Natural killer cell (primary cell): ENCODE results near the gene SLC25A13. TPM values are rescaled to one million over a fixed set of nuclear protein-coding genes. Genes with fewer than 3 reads are reported as not detected.

Source experiments
- ATAC-seq, 3 donors: fragments of 150-1000 bp in 2 of 3; fragments of 200-7000 bp in 1 of 3; cut with Tn5 transposase; 1 replicate in 1 of 3; 2 replicates in 2 of 3; pipeline ENCODE4 v1.10.0; 2021; ENCODE audit warnings: mild to moderate bottlenecking in 2 of 3, moderate library complexity in 2 of 3
- DNase-seq, 2 donors: peaks; one replicate each; pipeline versions ENCODE4 v3.0.0 to v3.0.0-alpha.2; 2013 to 2021; ENCODE audit warnings: mixed read lengths in 1 of 2
- H3K27ac ChIP-seq: one replicate; pipeline ENCODE4 v1.5.1; 2013; ENCODE audit warnings: mild to moderate bottlenecking, low read length
- H3K27me3 ChIP-seq: one replicate; pipeline ENCODE4 v1.6.1; 2013; ENCODE audit warnings: low read length; ENCODE audit not compliant: control insufficient read depth, insufficient read depth
- H3K36me3 ChIP-seq: one replicate; pipeline ENCODE4 v1.6.1; 2013; ENCODE audit warnings: low read length; ENCODE audit not compliant: control insufficient read depth, insufficient read depth
- H3K4me1 ChIP-seq: one replicate; pipeline ENCODE4 v1.6.1; 2013; ENCODE audit warnings: low read length; ENCODE audit not compliant: control insufficient read depth, insufficient read depth
- H3K4me3 ChIP-seq: one replicate; pipeline ENCODE4 v1.5.1; 2013; ENCODE audit warnings: low read length
- H3K9me3 ChIP-seq: one replicate; pipeline ENCODE4 v1.6.1; 2013; ENCODE audit warnings: low read length; ENCODE audit not compliant: control insufficient read depth, insufficient read depth
- H3K27ac Mint-ChIP-seq, 2 donors: one replicate each; pipeline ENCODE4 v1.8.0; 2022; ENCODE audit warnings: mild to moderate bottlenecking in 2 of 2, mixed read lengths in 2 of 2, moderate library complexity in 1 of 2
- H3K27me3 Mint-ChIP-seq, 2 donors: one replicate each; pipeline ENCODE4 v1.8.0; 2022; ENCODE audit warnings: low read depth in 2 of 2, mixed read lengths in 2 of 2
- H3K36me3 Mint-ChIP-seq: one replicate; pipeline ENCODE4 v1.8.0; 2022; ENCODE audit warnings: mixed read lengths
- H3K4me1 Mint-ChIP-seq, 2 donors: one replicate each; pipeline ENCODE4 v1.8.0; 2022; ENCODE audit warnings: mixed read lengths in 2 of 2
- H3K4me3 Mint-ChIP-seq: one replicate; pipeline ENCODE4 v1.8.0; 2022; ENCODE audit warnings: mild to moderate bottlenecking, moderate library complexity, mixed read lengths
- H3K9me3 Mint-ChIP-seq, 2 donors: one replicate each; pipeline ENCODE4 v1.8.0; 2022; ENCODE audit warnings: mixed read lengths in 2 of 2
- CTCF ChIP-seq: fragments of 200-600 bp; IDR thresholded peaks from one replicate; pipeline ENCODE4 v1.8.0; 2022; ENCODE audit warnings: antibody characterized with exemption
- WGBS: methylation state at CpG from one replicate; pipeline ENCODE4 v1.1.7; 2013; ENCODE audit warnings: missing lambda C conversion rate; ENCODE audit not compliant: insufficient coverage; 5-methylcytosine and 5-hydroxymethylcytosine counted together
- intact Hi-C: fragments of 100-400 bp; cut with micrococcal nuclease; formaldehyde crosslinking; loops from one replicate; pipeline ENCODE4 v1.14.2; 2022
- total RNA-seq, 4 donors: library from RNA; stranded (reverse); fragments of 120-200 nt in 1 of 4; gene quantifications; one replicate each; pipeline versions ENCODE4 v1.2.3 to v1.2.4, GENCODE V29; 2013 to 2022

The SLC25A13 gene
- total RNA-seq, 3 donors from 2014 or later (not counting 1 experiment from before 2014, with no cell fraction given), result 16.9 to 20.8 (median 20.5) TPM

- H3K27me3 Mint-ChIP-seq, result no peaks in the 10 kb centered on the region
- H3K4me1 ChIP-seq, result no peaks in the 10 kb centered on the region
- H3K9me3 ChIP-seq, result no peaks in the 10 kb centered on the region
- peaks cover 0 to 6% of the 10 kb centered on the region in 2 donors for H3K4me1 Mint-ChIP-seq
- H3K27me3 ChIP-seq, result no peaks in the 10 kb centered on the region
- no peaks in the 10 kb centered on the region for H3K36me3 Mint-ChIP-seq
- H3K27ac ChIP-seq, result no peak overlapping the region
- no peak overlapping the region for H3K4me3 ChIP-seq
- DNase-seq, result no peak
- H3K4me3 Mint-ChIP-seq, result no peak overlapping the region
- H3K36me3 ChIP-seq, result no peaks in the 10 kb centered on the region
- H3K27ac Mint-ChIP-seq, result no peak overlapping the region
- no peaks in the 10 kb centered on the region for H3K9me3 Mint-ChIP-seq
- 97% methylated on average over 3 of the region's 5 CpGs for WGBS
- ATAC-seq, result no peak
- no peak for TF ChIP-seq CTCF
- intact Hi-C loops, result no loop called here
Observed at GRCh38 chr7:96233528-96234154, 88.3 kb downstream of the SLC25A13 start.

GRCh38 chr7:96233084-96233483 is 88.8 kb downstream of the SLC25A13 start:
- H3K9me3 ChIP-seq, result no peaks in the 10 kb centered on the region
- H3K36me3 ChIP-seq, result no peaks in the 10 kb centered on the region
- H3K27ac Mint-ChIP-seq, result no peak overlapping the region
- H3K27me3 Mint-ChIP-seq, result no peaks in the 10 kb centered on the region
- no peak overlapping the region for H3K4me3 Mint-ChIP-seq
- no peaks in the 10 kb centered on the region for H3K27me3 ChIP-seq
- H3K9me3 Mint-ChIP-seq, result no peaks in the 10 kb centered on the region
- no peaks in the 10 kb centered on the region for H3K36me3 Mint-ChIP-seq
- H3K27ac ChIP-seq, result no peak overlapping the region
- H3K4me3 ChIP-seq, result no peak overlapping the region
- H3K4me1 ChIP-seq, result no peaks in the 10 kb centered on the region
- intact Hi-C loops, result no loop called here
- ATAC-seq (no peak), DNase-seq (no peak)
- peaks cover 0 to 6% of the 10 kb centered on the region in 2 donors for H3K4me1 Mint-ChIP-seq
- 87% methylated on average over 2 of the region's 3 CpGs for WGBS
- no peak for TF ChIP-seq CTCF

- Mint-ChIP-seq H3K27ac (no peak overlapping the region), H3K4me1 (peaks cover 0 to 7% of the 10 kb centered on the region in 2 donors), H3K36me3 (no peaks in the 10 kb centered on the region), H3K27me3 (no peaks in the 10 kb centered on the region), H3K4me3 (no peak overlapping the region), H3K9me3 (no peaks in the 10 kb centered on the region)
- Histone ChIP-seq H3K27ac (no peak overlapping the region), H3K27me3 (no peaks in the 10 kb centered on the region), H3K4me3 (no peak overlapping the region), H3K4me1 (no peaks in the 10 kb centered on the region), H3K36me3 (no peaks in the 10 kb centered on the region), H3K9me3 (no peaks in the 10 kb centered on the region)
- intact Hi-C loops, result no loop called here
- ATAC-seq (no peak), DNase-seq (no peak)
- no peak for TF ChIP-seq CTCF
- 99% methylated on average over 22 of the region's 22 CpGs for WGBS
Observed at GRCh38 chr7:96228760-96229159, 93.1 kb downstream of the SLC25A13 start.

- no peaks in the 10 kb centered on the region for H3K27me3 ChIP-seq
- peaks cover 0 to 13% of the 10 kb centered on the region in 2 donors for H3K4me1 Mint-ChIP-seq
- no peaks in the 10 kb centered on the region for H3K27me3 Mint-ChIP-seq
- ATAC-seq (no peak), DNase-seq (no peak)
- H3K9me3 ChIP-seq, result no peaks in the 10 kb centered on the region
- intact Hi-C loops, result no loop called here
- no peaks in the 10 kb centered on the region for H3K4me1 ChIP-seq
- H3K4me3 ChIP-seq, result no peak overlapping the region
- H3K9me3 Mint-ChIP-seq, result no peaks in the 10 kb centered on the region
- H3K27ac ChIP-seq, result no peak overlapping the region
- H3K36me3 ChIP-seq, result no peaks in the 10 kb centered on the region
- H3K36me3 Mint-ChIP-seq, result no peaks in the 10 kb centered on the region
- TF ChIP-seq CTCF, result no peak
- no peak overlapping the region for H3K27ac Mint-ChIP-seq
- 99% methylated on average over 5 of the region's 5 CpGs for WGBS
- no peak overlapping the region for H3K4me3 Mint-ChIP-seq
Observed at GRCh38 chr7:96225251-96225650, 96.6 kb downstream of the SLC25A13 start.
